Hepatocyte (in vitro differentiated cells): ENCODE data around the gene AOX1.

Experiments used
- EZH2 ChIP-seq: fragments of 200-600 bp; sonication (generic); IDR thresholded peaks from 2 replicates; pipeline ENCODE4 v1.6.1; 2016; ENCODE audit warnings: antibody characterized with exemption, mild to moderate bottlenecking, borderline replicate concordance
- EZH2phosphoT487 ChIP-seq: fragments of 200-600 bp; sonication (generic); IDR thresholded peaks from one replicate; pipeline ENCODE4 v1.6.1; 2018; ENCODE audit warnings: antibody characterized with exemption, mild to moderate bottlenecking, low read depth, moderate library complexity; ENCODE audit not compliant: unreplicated experiment, severe bottlenecking
- TF ChIP-seq, protein P1 (sequence below): fragments of 200-600 bp; sonication (generic); IDR thresholded peaks from 2 replicates; pipeline ENCODE4 v1.5.1; 2016; ENCODE audit warnings: antibody characterized with exemption, mild to moderate bottlenecking; ENCODE audit not compliant: poor library complexity

DNA sequence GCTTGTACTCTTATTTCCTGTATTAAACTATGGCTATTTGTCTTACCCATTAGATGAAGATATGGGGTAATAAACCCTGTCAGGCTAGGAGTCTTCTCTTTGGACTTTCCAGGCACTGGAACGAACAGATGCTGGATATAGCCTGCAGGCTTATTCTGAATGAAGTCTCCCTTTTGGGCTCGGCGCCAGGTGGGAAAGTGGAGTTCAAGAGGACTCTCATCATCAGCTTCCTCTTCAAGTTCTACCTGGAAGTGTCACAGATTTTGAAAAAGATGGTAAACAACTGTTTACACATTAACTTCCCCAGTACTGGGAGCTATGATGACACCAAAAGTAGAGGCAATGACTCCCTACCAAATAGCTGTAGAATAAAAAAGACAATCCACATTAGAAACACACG lies 27.9 kb downstream of the AOX1 start:
- TF ChIP-seq, protein P1, sequence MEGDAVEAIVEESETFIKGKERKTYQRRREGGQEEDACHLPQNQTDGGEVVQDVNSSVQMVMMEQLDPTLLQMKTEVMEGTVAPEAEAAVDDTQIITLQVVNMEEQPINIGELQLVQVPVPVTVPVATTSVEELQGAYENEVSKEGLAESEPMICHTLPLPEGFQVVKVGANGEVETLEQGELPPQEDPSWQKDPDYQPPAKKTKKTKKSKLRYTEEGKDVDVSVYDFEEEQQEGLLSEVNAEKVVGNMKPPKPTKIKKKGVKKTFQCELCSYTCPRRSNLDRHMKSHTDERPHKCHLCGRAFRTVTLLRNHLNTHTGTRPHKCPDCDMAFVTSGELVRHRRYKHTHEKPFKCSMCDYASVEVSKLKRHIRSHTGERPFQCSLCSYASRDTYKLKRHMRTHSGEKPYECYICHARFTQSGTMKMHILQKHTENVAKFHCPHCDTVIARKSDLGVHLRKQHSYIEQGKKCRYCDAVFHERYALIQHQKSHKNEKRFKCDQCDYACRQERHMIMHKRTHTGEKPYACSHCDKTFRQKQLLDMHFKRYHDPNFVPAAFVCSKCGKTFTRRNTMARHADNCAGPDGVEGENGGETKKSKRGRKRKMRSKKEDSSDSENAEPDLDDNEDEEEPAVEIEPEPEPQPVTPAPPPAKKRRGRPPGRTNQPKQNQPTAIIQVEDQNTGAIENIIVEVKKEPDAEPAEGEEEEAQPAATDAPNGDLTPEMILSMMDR = no peak
- TF ChIP-seq EZH2 = no peak
- no peak for TF ChIP-seq EZH2phosphoT487
